ENCODE data around the gene ZFP92. TPM values are rescaled to one million over a fixed set of nuclear protein-coding genes. Genes with fewer than 3 reads are reported as not detected.

ZFP92 gene
- total RNA-seq, 1 donor from 2014 or later, result 0.25 TPM

DNA sequence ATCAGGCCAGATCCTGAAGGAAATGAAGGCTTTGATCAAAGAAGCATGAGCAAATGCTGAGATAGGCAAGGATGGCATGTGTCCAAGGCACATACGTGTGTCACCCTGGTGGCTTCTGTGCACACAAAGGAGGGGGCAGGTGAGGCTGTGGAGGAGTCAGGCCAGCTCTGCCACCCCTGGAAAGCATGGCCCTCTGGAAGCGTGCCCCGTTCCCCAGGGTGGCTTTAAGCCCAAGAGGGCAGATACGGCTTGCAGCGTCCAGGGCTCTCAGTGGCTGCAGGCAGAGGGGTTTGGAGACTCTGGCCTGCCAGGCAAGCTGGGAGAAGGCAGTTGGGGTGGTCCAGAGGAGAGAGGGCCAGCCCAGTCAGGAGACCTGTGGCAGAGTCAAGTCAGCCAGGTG is 35.7 kb upstream of the ZFP92 start:
- no peaks in the 10 kb centered on the region for H3K9me3 ChIP-seq
- H3K27ac ChIP-seq, result no peak overlapping the region
- H3K27me3 ChIP-seq, result no peaks in the 10 kb centered on the region
- no peak overlapping the region for H3K4me3 ChIP-seq
- TF ChIP-seq, protein P1, sequence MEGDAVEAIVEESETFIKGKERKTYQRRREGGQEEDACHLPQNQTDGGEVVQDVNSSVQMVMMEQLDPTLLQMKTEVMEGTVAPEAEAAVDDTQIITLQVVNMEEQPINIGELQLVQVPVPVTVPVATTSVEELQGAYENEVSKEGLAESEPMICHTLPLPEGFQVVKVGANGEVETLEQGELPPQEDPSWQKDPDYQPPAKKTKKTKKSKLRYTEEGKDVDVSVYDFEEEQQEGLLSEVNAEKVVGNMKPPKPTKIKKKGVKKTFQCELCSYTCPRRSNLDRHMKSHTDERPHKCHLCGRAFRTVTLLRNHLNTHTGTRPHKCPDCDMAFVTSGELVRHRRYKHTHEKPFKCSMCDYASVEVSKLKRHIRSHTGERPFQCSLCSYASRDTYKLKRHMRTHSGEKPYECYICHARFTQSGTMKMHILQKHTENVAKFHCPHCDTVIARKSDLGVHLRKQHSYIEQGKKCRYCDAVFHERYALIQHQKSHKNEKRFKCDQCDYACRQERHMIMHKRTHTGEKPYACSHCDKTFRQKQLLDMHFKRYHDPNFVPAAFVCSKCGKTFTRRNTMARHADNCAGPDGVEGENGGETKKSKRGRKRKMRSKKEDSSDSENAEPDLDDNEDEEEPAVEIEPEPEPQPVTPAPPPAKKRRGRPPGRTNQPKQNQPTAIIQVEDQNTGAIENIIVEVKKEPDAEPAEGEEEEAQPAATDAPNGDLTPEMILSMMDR (IDR thresholded peaks at IDR 0.05), result no peak
- no peak for TF ChIP-seq POLR2A (IDR thresholded peaks at IDR 0.05)
- no peak for TF ChIP-seq POLR2AphosphoS5 (IDR thresholded peaks at IDR 0.05; ENCODE audit: insufficient read depth in 1 of 2, low read depth in 1 of 2)
- no peaks in the 10 kb centered on the region for H3K4me1 ChIP-seq
- no peaks in the 10 kb centered on the region for H3K36me3 ChIP-seq
- intact Hi-C loops (cut with DNase I), result no loop called here
- DNase-seq (ENCODE audit: extremely low spot score in 2 of 2), result no peak

DNA sequence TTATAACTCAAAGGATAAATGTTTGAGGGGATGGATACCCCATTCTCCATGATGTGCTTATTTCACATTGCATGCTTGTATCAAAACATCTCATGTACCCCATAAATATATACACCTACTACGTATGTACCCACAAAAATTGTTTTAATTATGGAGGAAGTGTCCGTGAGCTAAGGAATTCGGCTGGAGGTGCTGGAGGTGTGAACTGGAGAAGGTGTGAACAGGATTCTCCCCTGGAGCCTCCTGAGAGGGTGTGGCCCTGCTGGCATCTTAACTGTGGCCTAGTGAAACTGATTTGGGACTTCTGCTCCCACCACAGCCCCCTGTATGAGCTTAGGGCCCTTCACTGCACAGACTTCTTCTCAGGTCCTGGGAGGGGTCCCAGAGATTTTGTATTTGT is 33.5 kb upstream of the ZFP92 start:
- Histone ChIP-seq H3K4me1 (peaks cover 5% of the 10 kb centered on the region), H3K27ac (no peak overlapping the region), H3K36me3 (no peaks in the 10 kb centered on the region), H3K27me3 (no peaks in the 10 kb centered on the region), H3K9me3 (no peaks in the 10 kb centered on the region), H3K4me3 (no peak overlapping the region)
- intact Hi-C loops (cut with DNase I), result no loop called here
- DNase-seq (ENCODE audit: extremely low spot score in 2 of 2), result no peak
- TF ChIP-seq POLR2A (IDR thresholded peaks at IDR 0.05), result no peak
- TF ChIP-seq, protein P1 (IDR thresholded peaks at IDR 0.05), result no peak
- TF ChIP-seq POLR2AphosphoS5 (IDR thresholded peaks at IDR 0.05; ENCODE audit: insufficient read depth in 1 of 2, low read depth in 1 of 2), result no peak

DNA sequence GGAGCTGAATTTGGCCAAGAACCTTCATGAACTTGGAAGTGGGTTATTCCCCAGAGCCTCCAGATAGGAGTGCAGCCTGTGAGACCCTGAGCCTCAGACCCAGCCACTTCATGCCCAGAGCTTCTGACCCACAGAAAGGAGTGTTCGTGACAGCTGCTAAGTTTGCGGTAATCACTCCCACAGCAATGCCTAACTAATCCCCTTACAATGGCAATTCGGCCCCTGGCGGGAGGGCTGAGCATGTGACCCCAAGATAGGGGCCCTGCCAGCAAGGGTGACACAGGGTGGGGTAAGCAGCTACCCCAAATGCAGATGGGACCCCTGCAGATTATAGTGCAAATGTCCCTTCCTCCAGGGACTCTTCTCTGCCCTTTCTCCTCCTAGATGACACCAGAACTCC is 32.7 kb upstream of the ZFP92 start:
- TF ChIP-seq, protein P1 (IDR thresholded peaks at IDR 0.05), result no peak
- TF ChIP-seq POLR2A (IDR thresholded peaks at IDR 0.05) (no peak), POLR2AphosphoS5 (IDR thresholded peaks at IDR 0.05; ENCODE audit: insufficient read depth in 1 of 2, low read depth in 1 of 2) (no peak)
- no peaks in the 10 kb centered on the region for H3K9me3 ChIP-seq
- no peaks in the 10 kb centered on the region for H3K36me3 ChIP-seq
- no peak for DNase-seq (ENCODE audit: extremely low spot score in 2 of 2)
- intact Hi-C loops (cut with DNase I), result no loop called here
- no peaks in the 10 kb centered on the region for H3K27me3 ChIP-seq
- H3K4me3 ChIP-seq, result no peak overlapping the region
- H3K27ac ChIP-seq, result no peak overlapping the region
- H3K4me1 ChIP-seq, result peaks cover 5% of the 10 kb centered on the region

DNA sequence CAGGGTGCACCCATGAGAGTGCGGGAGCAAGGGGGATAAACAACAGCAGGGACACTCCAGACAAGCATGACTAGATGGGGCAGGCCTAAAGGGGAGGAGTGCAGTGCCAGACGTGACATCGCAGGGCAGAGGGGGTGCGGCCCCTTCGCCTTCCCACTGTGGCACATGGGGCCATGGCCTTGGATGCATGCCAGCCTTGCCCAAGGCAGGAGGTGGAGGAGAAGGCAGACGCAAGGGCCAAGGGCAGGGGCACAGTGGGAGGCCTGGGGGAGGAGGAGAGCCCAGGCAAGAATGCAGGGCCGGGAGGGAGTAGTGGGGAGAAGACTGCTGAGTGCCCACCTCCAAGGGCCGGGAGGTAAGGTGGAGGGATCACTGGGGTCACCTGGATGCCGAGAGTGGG is 31.8 kb upstream of the ZFP92 start:
- no peak overlapping the region for H3K4me3 ChIP-seq
- intact Hi-C loops (cut with DNase I), result no loop called here
- H3K27me3 ChIP-seq, result no peaks in the 10 kb centered on the region
- TF ChIP-seq POLR2AphosphoS5 (IDR thresholded peaks at IDR 0.05; ENCODE audit: insufficient read depth in 1 of 2, low read depth in 1 of 2), result no peak
- no peak for TF ChIP-seq POLR2A (IDR thresholded peaks at IDR 0.05)
- TF ChIP-seq, protein P1 (IDR thresholded peaks at IDR 0.05), result no peak
- no peaks in the 10 kb centered on the region for H3K9me3 ChIP-seq
- H3K4me1 ChIP-seq, result peaks cover 5% of the 10 kb centered on the region
- no peak overlapping the region for H3K27ac ChIP-seq
- H3K36me3 ChIP-seq, result no peaks in the 10 kb centered on the region
- DNase-seq (ENCODE audit: extremely low spot score in 2 of 2), result no peak

DNA sequence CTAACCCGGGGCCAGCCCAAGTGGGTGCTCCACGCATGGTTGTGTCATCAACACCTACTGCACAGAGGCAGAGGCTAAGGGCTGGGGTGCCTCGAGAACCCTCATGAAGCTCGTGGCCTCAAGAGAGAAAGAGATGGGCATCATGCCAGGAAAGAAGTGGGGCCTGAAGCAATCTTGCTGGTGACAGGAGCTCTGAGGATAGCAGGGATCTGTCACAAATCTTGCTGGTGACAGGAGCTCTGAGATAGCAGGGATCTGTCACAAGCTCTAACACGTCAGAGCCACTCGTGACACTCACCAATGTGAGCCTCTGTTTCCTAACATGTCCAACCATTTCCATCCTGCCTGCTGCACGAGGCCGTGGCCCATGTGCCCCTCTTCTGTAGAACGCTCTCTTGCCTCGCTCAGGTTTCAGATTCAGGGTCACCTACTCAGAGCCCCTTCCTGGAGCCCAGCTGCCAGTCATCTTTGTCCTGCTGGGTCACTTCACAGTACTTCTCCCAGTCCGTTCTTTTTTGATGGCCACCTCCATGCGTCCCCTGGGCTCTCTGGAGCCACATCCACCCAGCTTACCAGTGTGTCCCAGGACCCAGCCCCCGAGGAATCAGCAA is 31.2 kb upstream of the ZFP92 start:
- no peak overlapping the region for H3K27ac ChIP-seq
- no peak overlapping the region for H3K4me3 ChIP-seq
- intact Hi-C loops (cut with DNase I), result no loop called here
- no peak for DNase-seq (ENCODE audit: extremely low spot score in 2 of 2)
- H3K9me3 ChIP-seq, result no peaks in the 10 kb centered on the region
- H3K27me3 ChIP-seq, result no peaks in the 10 kb centered on the region
- peaks cover 5% of the 10 kb centered on the region for H3K4me1 ChIP-seq
- no peaks in the 10 kb centered on the region for H3K36me3 ChIP-seq
- TF ChIP-seq, protein P1 (IDR thresholded peaks at IDR 0.05), result no peak
- TF ChIP-seq POLR2AphosphoS5 (IDR thresholded peaks at IDR 0.05; ENCODE audit: insufficient read depth in 1 of 2, low read depth in 1 of 2), result no peak
- no peak for TF ChIP-seq POLR2A (IDR thresholded peaks at IDR 0.05)
